Endothelial cell of umbilical vein (primary cell): Measurements from ENCODE around the gene ENTR1. TPM values are rescaled to one million over a fixed set of nuclear protein-coding genes. Genes with fewer than 3 reads are reported as not detected.

ENCODE experiments used
- BruUV-seq: library from RNA; stranded (reverse); fragments of 400-500 nt; replicated peaks from 2 replicates; lab custom pipeline; 2021; lab: Mats Ljungman, UMichigan
- CTCF ChIA-PET: fragments of 300-600, 350-600 bp; sonication (Branson Sonifier 250); formaldehyde crosslinking; loops from one replicate; lab custom pipeline; 2021; ENCODE audit warnings: antibody characterized with exemption, inconsistent platforms; lab: Charles Lee
- POLR2A ChIA-PET: fragments of 300-600, 350-600 bp; sonication (Branson Sonifier 250); formaldehyde crosslinking; loops from one replicate; lab custom pipeline; 2021; ENCODE audit warnings: antibody characterized with exemption, inconsistent platforms; lab: Charles Lee
- DNase-seq: peaks from one replicate; pipeline ENCODE4 v3.0.0-alpha.2; 2011; ENCODE audit warnings: low read depth, low spot score
- FAIRE-seq: peaks from 2 replicates; lab custom pipeline; 2011; peaks lifted over from hg19 to GRCh38; lab: Jason Lieb, UNC
- H2AFZ ChIP-seq: 2 replicates; pipeline ENCODE4 v1.6.0; 2012; ENCODE audit warnings: low read depth, low read length, control low read depth, inconsistent platforms
- H3K27ac ChIP-seq: 2 replicates; pipeline ENCODE4 v1.5.1; 2011; ENCODE audit warnings: low read depth, mild to moderate bottlenecking, control low read depth, low read length, moderate library complexity; ENCODE audit not compliant: insufficient read depth
- H3K27me3 ChIP-seq, 2 experiments: 2 replicates each; pipeline versions ENCODE4 v1.6.0 to v1.6.1; 2011; ENCODE audit warnings: low read length in 2 of 2, mixed read lengths in 1 of 2; ENCODE audit not compliant: control insufficient read depth in 2 of 2, insufficient read depth in 2 of 2
- H3K36me3 ChIP-seq, 2 experiments: 2 replicates in 1 of 2; 3 replicates in 1 of 2; pipeline ENCODE4 v1.5.1; 2011; ENCODE audit warnings: low read length in 2 of 2, mild to moderate bottlenecking in 1 of 2, moderate library complexity in 1 of 2; ENCODE audit not compliant: control insufficient read depth in 2 of 2, insufficient read depth in 2 of 2; ENCODE audit errors: extremely low read depth in 1 of 2
- H3K4me1 ChIP-seq: 3 replicates; pipeline ENCODE4 v1.5.1; 2011; ENCODE audit warnings: mild to moderate bottlenecking, low read length; ENCODE audit not compliant: control insufficient read depth, insufficient read depth; ENCODE audit errors: extremely low read depth
- H3K4me2 ChIP-seq: 2 replicates; pipeline ENCODE4 v1.6.1; 2011; ENCODE audit warnings: low read length, control low read depth, mixed read lengths; ENCODE audit not compliant: insufficient read depth
- H3K4me3 ChIP-seq, 3 experiments: fragments of 200-600 bp in 1 of 3; sonication (generic), shearing (Covaris generic) in 1 of 3; replicated peaks in 1 of 3; 2 replicates each; pipeline ENCODE4 v1.5.1; 2011 to 2016; ENCODE audit warnings: control low read depth in 3 of 3, low read length in 3 of 3, mild to moderate bottlenecking in 2 of 3, inconsistent platforms in 1 of 3, low read depth in 1 of 3, moderate library complexity in 1 of 3; ENCODE audit not compliant: insufficient read depth in 1 of 3
- H3K79me2 ChIP-seq: 2 replicates; pipeline ENCODE4 v1.6.0; 2012; ENCODE audit warnings: low read length, inconsistent platforms; ENCODE audit not compliant: control insufficient read depth, insufficient read depth
- H3K9ac ChIP-seq: replicated peaks from 2 replicates; pipeline ENCODE3; 2011; ENCODE audit warnings: low read length, control low read depth; ENCODE audit not compliant: insufficient read depth; ENCODE audit errors: extremely low read depth
- H3K9me1 ChIP-seq: replicated peaks from 3 replicates; pipeline ENCODE4 v1.6.0; 2011; ENCODE audit warnings: mild to moderate bottlenecking, low read length; ENCODE audit not compliant: control insufficient read depth, insufficient read depth; ENCODE audit errors: extremely low read depth
- H3K9me3 ChIP-seq: replicated peaks from 2 replicates; pipeline ENCODE4 v1.5.1; 2012; ENCODE audit warnings: low read length, inconsistent platforms; ENCODE audit not compliant: control insufficient read depth, insufficient read depth
- H4K20me1 ChIP-seq: replicated peaks from 2 replicates; pipeline ENCODE3; 2011; ENCODE audit warnings: mild to moderate bottlenecking, low read length; ENCODE audit not compliant: control insufficient read depth, insufficient read depth; ENCODE audit errors: extremely low read depth
- CTCF ChIP-seq, 2 donors: IDR thresholded peaks; 1 replicate in 1 of 2; 2 replicates in 1 of 2; pipeline ENCODE4 v1.5.1; 2011; ENCODE audit warnings: low read length in 2 of 2, mild to moderate bottlenecking in 2 of 2, moderate library complexity in 2 of 2, control low read depth in 1 of 2, inconsistent platforms in 1 of 2, low read depth in 1 of 2; ENCODE audit not compliant: insufficient read depth in 1 of 2; ENCODE audit errors: extremely low read depth in 1 of 2
- EZH2 ChIP-seq: IDR thresholded peaks from 2 replicates; pipeline ENCODE4 v1.6.1; 2012; ENCODE audit warnings: borderline replicate concordance, low read depth, mild to moderate bottlenecking, moderate library complexity, low read length, inconsistent platforms; ENCODE audit not compliant: severe bottlenecking
- FOS ChIP-seq: IDR thresholded peaks from 2 replicates; pipeline ENCODE4 v1.6.1; 2011; ENCODE audit warnings: mild to moderate bottlenecking, low read length, moderate library complexity, borderline replicate concordance; ENCODE audit not compliant: insufficient read depth
- GATA2 ChIP-seq: IDR thresholded peaks from 2 replicates; pipeline ENCODE4 v1.7.0; 2011; ENCODE audit warnings: low read depth, mild to moderate bottlenecking, moderate library complexity, mixed read lengths, low read length; ENCODE audit not compliant: insufficient read length, insufficient read depth
- JUN ChIP-seq: IDR thresholded peaks from 2 replicates; pipeline ENCODE4 v1.6.1; 2011; ENCODE audit warnings: borderline replicate concordance, low read depth; ENCODE audit not compliant: insufficient read length, insufficient read depth
- MYC ChIP-seq: IDR thresholded peaks from one replicate; pipeline ENCODE4 v1.6.1; 2011; ENCODE audit warnings: mild to moderate bottlenecking, low read depth, low read length
- POLR2A ChIP-seq: IDR thresholded peaks from 2 replicates; pipeline ENCODE4 v1.6.1; 2012; ENCODE audit warnings: low read depth, mild to moderate bottlenecking, control low read depth, low read length
- POLR2AphosphoS5 ChIP-seq: IDR thresholded peaks from 2 replicates; pipeline ENCODE4 v1.6.1; 2012; ENCODE audit warnings: low read depth, mild to moderate bottlenecking, control low read depth, low read length, moderate library complexity; ENCODE audit not compliant: insufficient read depth
- dilution Hi-C: fragments of 300-500 bp; cut with MboI; formaldehyde crosslinking; loops from one replicate; pipeline ENCODE4 v1.15.0; 2019; ENCODE audit warnings: low sequenced_read_pairs; ENCODE audit not compliant: extremely low pct_ligation_motif_present
- intact Hi-C: fragments of 100-400 bp; cut with micrococcal nuclease; formaldehyde crosslinking; loops from one replicate; pipeline ENCODE4 v1.10.0; 2022
- polyA plus RNA-seq, 4 experiments: library from polyadenylated mRNA; depleted of rRNA in 3 of 4; stranded (reverse) in 3 of 4; unstranded in 1 of 4; fragments of >200 nt; gene quantifications; 2 replicates each; pipeline versions ENCODE4 v1.2.1 to v1.2.3, GENCODE V29; 2011 to 2012; ENCODE audit warnings: missing spikeins in 1 of 4
- total RNA-seq: library from RNA; stranded (reverse); gene quantifications from 2 replicates; pipeline ENCODE4 v1.2.3, GENCODE V29; 2021
- TF ChIP-seq, protein P1 (sequence below): IDR thresholded peaks from 2 replicates; pipeline ENCODE4 v1.6.1; 2011; ENCODE audit not compliant: insufficient read depth, insufficient read length

ENTR1 gene
- total and polyA plus RNA-seq, 2 donors (not counting 3 experiments of a cell fraction or from before 2014, with no cell fraction given): 36.0 to 61.6 TPM

DNA sequence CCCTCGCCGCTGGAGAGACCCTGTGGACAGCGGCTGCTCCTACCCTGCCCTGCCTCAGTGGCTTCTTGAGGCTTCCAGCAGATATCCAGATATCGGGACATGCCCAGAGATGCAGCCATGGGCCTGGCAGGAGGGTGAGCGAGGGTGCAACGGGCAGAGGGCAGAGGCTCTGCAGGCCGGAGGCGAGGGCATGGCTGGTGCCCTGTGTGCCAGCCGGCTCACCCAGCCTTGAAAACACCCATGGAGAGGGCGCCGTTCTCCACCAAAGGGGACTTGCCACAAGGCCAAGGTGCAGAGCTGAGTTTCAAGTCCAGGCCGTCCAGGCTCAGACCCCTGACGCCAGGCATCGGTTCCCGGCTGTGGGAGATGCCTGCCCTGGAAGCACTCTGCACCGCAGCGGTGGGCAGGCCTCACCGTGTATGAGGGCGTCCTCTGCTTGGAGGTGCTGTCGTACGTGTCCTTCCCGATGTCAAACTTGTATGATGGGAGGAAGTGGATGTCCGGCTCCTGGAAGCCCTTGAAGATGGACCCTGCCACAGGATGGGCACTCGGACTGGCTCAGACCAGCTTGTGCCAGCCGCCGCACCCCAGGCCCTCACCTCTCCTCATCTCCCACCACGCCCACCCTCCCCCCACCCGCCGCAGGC is 20.3 kb upstream of the ENTR1 start:
- Histone ChIP-seq H3K27me3 (no peaks in the 10 kb centered on the region), H3K79me2 (peaks cover 10% of the 10 kb centered on the region), H4K20me1 (no peaks in the 10 kb centered on the region), H3K4me2 (no peak overlapping the region), H3K4me3 (no peak overlapping the region), H3K9me3 (no peaks in the 10 kb centered on the region), H3K9ac (no peak overlapping the region), H3K4me1 (no peaks in the 10 kb centered on the region), H3K36me3 (peaks cover 4 to 17% of the 10 kb centered on the region in 2 experiments), H3K9me1 (no peaks in the 10 kb centered on the region), H3K27ac (no peak overlapping the region), H2AFZ (no peak overlapping the region)
- TF ChIP-seq, protein P1, sequence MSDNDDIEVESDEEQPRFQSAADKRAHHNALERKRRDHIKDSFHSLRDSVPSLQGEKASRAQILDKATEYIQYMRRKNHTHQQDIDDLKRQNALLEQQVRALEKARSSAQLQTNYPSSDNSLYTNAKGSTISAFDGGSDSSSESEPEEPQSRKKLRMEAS: no peak
- TF ChIP-seq POLR2AphosphoS5 (no peak), MYC (no peak), EZH2 (no peak)
- ChIA-PET POLR2A (no interaction called here), CTCF (no interaction called here)
- FAIRE-seq (no peak), DNase-seq (no peak)
- BruUV-seq: no TSS peak
- intact Hi-C loops: no loop called here
- dilution Hi-C loops: no loop called here

DNA sequence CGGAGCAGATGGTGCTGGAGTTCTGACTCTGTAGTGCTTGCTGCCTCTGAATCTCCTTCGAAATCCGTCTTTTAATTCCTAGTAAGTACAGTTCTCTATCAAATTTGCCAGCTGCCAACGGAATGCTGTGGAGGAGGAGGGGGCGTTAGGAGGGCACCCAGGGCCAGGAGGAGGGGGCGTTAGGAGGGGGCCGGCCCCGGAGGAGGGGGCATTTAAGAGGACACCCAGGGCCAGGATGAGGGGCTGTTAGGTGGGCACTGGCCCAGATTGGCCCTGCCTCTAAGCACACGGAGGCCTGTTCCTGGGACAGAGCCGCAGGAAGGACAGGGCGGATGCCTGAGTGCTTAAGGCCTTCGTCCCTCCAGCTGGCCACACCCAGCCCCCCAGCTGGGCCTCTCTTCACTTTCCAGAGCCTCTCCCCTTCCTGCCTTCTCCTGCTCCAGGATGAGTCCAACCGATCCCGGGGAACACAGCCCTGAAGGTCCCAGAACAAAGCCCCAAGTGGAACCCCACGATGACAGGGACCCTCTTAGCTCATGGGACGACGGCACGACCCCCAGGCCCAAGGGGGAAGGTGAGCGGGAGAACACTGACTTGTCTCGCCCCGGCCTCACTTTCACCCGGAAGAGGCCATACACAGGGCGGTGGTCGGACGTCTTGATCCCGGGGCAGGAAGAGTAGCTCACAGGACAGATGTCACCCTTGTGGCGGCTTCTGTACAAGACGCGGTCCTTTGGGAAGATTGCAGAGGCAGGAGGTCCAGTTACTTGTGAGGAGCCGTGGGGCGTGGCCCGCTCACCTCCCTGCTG is 19.5 kb upstream of the ENTR1 start:
- intact Hi-C loops: no loop called here
- DNase-seq (no peak), FAIRE-seq (no peak)
- Histone ChIP-seq H3K4me1 (no peaks in the 10 kb centered on the region), H3K27me3 (no peaks in the 10 kb centered on the region), H2AFZ (no peak overlapping the region), H3K4me2 (no peak overlapping the region), H3K27ac (no peak overlapping the region), H3K79me2 (peaks cover 3% of the 10 kb centered on the region), H3K9me1 (no peaks in the 10 kb centered on the region), H3K9me3 (no peaks in the 10 kb centered on the region), H3K9ac (no peak overlapping the region), H3K36me3 (peaks cover 4 to 18% of the 10 kb centered on the region in 2 experiments), H3K4me3 (no peak overlapping the region), H4K20me1 (no peaks in the 10 kb centered on the region)
- CTCF ChIA-PET: interaction anchor here (0.8 to 0.9 kb wide), 2 partner anchors 13 to 63 kb away, joined by 3 read pairs; no protein-coding TSS in a partner anchor
- dilution Hi-C loops: no loop called here
- POLR2A ChIA-PET: no interaction called here
- BruUV-seq: no TSS peak
- TF ChIP-seq GATA2: no peak
- TF ChIP-seq FOS: no peak
- TF ChIP-seq JUN: no peak
- TF ChIP-seq CTCF (IDR thresholded peaks at IDR 0.05; ENCODE audit: extremely low read depth in 1 of 2, insufficient read depth in 1 of 2, low read depth in 1 of 2, low read length in 2 of 2): no peak
- no peak for TF ChIP-seq EZH2
- TF ChIP-seq POLR2AphosphoS5: no peak
- TF ChIP-seq MYC: no peak
- TF ChIP-seq POLR2A: no peak
- TF ChIP-seq, protein P1: no peak
